Calu3 (cell line): ENCODE measurements around the gene USP16. TPM values are rescaled to one million over a fixed set of nuclear protein-coding genes. Genes with fewer than 3 reads are reported as not detected.
"Not testable (repeated sequence)": the region's sequence is repeated elsewhere in the genome, so short reads cannot be mapped to it uniquely, and the experiment has no call there.

Experiments used
- BruUV-seq: library from RNA; stranded (reverse); fragments of 400-500 nt; replicated peaks from 2 replicates; lab custom pipeline; 2021; lab: Mats Ljungman, UMichigan
- CTCF ChIA-PET: fragments of 300-600 bp; sonication (Branson Sonifier 250); formaldehyde crosslinking; loops from one replicate; lab custom pipeline; 2022; ENCODE audit warnings: antibody characterized with exemption; lab: Charles Lee
- DNase-seq: peaks from one replicate; pipeline ENCODE4 v3.0.0; 2022
- H3K27ac Mint-ChIP-seq: one replicate; pipeline ENCODE4 v1.8.0; 2022; ENCODE audit warnings: mixed read lengths; ENCODE audit not compliant: unreplicated experiment
- H3K27me3 Mint-ChIP-seq: one replicate; pipeline ENCODE4 v1.8.0; 2022; ENCODE audit warnings: mixed read lengths; ENCODE audit not compliant: unreplicated experiment
- H3K36me3 Mint-ChIP-seq: one replicate; pipeline ENCODE4 v1.8.0; 2022; ENCODE audit warnings: mild to moderate bottlenecking, moderate library complexity, mixed read lengths; ENCODE audit not compliant: insufficient read depth, unreplicated experiment
- H3K4me1 Mint-ChIP-seq: one replicate; pipeline ENCODE4 v1.8.0; 2022; ENCODE audit warnings: mild to moderate bottlenecking, low read depth, mixed read lengths; ENCODE audit not compliant: unreplicated experiment
- H3K4me3 Mint-ChIP-seq: one replicate; pipeline ENCODE4 v1.8.0; 2022; ENCODE audit warnings: mild to moderate bottlenecking, low read depth, moderate library complexity, mixed read lengths; ENCODE audit not compliant: unreplicated experiment
- H3K9me3 Mint-ChIP-seq: one replicate; pipeline ENCODE4 v1.8.0; 2022; ENCODE audit warnings: low read depth, mixed read lengths; ENCODE audit not compliant: unreplicated experiment
- intact Hi-C: fragments of 100-400 bp; cut with micrococcal nuclease; formaldehyde crosslinking; loops from one replicate; pipeline ENCODE4 v1.10.0; 2022; ENCODE audit not compliant: unreplicated experiment
- total RNA-seq: library from RNA; stranded (reverse); gene quantifications from 2 replicates; pipeline ENCODE4 v1.2.3, GENCODE V29; 2022
- TF ChIP-seq, protein P1 (sequence below): fragments of 200-600 bp; IDR thresholded peaks from one replicate; pipeline ENCODE4 v1.8.0; 2022; ENCODE audit warnings: antibody characterized with exemption; ENCODE audit not compliant: unreplicated experiment

Gene USP16
- total RNA-seq, 1 experiment from 2014 or later: 21.7 TPM

DNA sequence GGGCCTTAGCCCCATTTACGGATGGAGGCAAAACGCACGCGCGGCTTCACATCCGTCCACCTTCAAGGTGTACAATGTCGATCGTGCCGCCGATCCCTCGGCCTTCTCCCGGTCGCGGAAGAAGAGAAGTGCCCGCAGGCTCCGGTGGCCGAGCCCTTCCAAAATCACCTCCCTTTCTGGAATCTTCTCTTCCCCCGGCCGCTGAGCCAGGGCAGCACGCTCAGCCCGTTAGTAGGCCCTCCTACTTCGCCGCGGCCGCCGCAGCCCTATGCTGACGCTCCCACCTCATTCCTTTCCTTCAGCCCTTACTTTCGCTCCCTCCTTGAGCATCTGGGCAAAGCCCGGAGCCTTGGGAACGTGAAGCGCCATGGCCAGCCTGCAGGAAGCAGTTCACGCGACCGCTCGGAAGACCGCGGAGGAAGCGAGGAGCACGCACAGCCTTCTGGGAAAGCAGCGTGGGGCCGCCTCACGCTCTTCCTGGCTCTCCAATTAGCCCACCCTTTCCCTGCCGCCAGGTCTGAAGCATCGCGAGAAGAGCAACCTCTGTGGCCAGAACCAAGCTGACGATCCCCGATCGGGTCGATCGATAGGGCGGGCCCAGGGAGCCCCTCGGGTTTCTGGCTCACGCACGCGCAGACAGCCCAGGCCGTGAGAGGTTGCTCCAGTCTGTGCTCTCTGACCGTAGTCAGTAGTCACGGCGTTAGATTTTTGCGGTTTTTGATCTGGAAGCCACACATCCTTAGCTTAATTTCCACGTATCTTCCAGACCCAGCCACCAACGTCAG, 48.9 kb downstream of the USP16 start, which contains the start of gene CCT8:
TSS of gene CCT8 (minus strand) at position 427 of the 785 bp plus-strand sequence. CDS start at position 369, 58 bp downstream.
- CTCF ChIA-PET: interaction anchor here (1.0 kb wide), 1 partner anchor 10 kb away, joined by 3 read pairs; no protein-coding TSS in a partner anchor

DNA sequence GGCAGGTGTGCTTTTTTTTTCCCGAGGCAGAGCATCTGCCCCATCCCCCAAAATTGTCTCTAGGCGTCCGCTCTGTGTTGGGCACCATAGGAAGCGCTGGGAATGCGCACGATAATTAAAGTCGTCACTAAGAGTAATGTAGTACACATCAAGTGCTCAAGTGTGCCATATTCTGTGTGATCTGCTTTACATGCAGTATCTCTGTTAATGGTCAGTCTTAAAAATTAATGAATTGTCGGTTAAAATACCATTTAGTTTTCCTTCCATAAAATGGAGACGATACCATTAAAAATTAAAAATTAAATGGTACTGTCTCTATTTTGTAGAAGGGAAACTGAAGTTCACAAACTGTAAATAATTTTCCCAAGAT, 49.5 kb downstream of the USP16 start:
- no peak for DNase-seq
- Mint-ChIP-seq H3K27ac (peak overlapping the region; percentile 100), H3K4me1 (peaks cover 13% of the 10 kb centered on the region), H3K4me3 (peak overlapping the region; percentile 100), H3K27me3 (no peaks in the 10 kb centered on the region), H3K9me3 (no peaks in the 10 kb centered on the region), H3K36me3 (peaks cover 29% of the 10 kb centered on the region)
- intact Hi-C loops: loop anchor here (5.0 kb wide), 1 partner anchor 47 kb away; no protein-coding TSS in a partner anchor
- TF ChIP-seq, protein P1, sequence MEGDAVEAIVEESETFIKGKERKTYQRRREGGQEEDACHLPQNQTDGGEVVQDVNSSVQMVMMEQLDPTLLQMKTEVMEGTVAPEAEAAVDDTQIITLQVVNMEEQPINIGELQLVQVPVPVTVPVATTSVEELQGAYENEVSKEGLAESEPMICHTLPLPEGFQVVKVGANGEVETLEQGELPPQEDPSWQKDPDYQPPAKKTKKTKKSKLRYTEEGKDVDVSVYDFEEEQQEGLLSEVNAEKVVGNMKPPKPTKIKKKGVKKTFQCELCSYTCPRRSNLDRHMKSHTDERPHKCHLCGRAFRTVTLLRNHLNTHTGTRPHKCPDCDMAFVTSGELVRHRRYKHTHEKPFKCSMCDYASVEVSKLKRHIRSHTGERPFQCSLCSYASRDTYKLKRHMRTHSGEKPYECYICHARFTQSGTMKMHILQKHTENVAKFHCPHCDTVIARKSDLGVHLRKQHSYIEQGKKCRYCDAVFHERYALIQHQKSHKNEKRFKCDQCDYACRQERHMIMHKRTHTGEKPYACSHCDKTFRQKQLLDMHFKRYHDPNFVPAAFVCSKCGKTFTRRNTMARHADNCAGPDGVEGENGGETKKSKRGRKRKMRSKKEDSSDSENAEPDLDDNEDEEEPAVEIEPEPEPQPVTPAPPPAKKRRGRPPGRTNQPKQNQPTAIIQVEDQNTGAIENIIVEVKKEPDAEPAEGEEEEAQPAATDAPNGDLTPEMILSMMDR: no peak
- CTCF ChIA-PET: interaction anchor here (1.0 kb wide), 1 partner anchor 11 kb away, joined by 3 read pairs; no protein-coding TSS in a partner anchor
- no TSS peak for BruUV-seq

More for the DNA sequence above, 48.9 kb downstream of the USP16 start, which contains the start of gene CCT8:
- intact Hi-C loops: loop anchor here (5.0 kb wide), 1 partner anchor 46 kb away; no protein-coding TSS in a partner anchor
- TSS peak; percentile 64 for BruUV-seq
- Mint-ChIP-seq H3K27me3 (no peaks in the 10 kb centered on the region), H3K27ac (peak within 1 kb of the TSS; percentile 100), H3K36me3 (peaks cover 29% of the 10 kb centered on the region), H3K4me3 (peak within 1 kb of the TSS; percentile 100), H3K4me1 (peaks cover 8% of the 10 kb centered on the region), H3K9me3 (no peaks in the 10 kb centered on the region)
- TF ChIP-seq, protein P1: no peak
- peak; percentile 95 for DNase-seq

DNA sequence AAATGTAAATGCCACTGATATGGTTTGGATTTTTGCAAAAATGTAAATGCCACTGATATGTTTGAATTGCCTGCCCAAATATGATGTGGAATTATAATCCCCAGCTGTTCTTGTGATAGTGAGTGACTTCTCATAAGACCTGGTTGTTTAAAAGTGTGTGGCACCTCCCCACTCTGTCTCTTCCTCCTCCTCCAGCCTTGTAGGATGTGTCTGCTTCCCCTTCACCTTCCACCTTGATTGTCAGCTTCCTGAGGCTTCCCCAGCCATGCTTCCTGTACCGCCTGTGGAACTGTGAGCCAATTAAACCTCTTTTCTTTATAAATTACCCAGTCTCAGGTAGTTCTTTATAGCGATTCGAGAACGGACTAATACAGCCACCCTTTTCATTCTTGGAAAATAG, 50.3 kb downstream of the USP16 start:
- Mint-ChIP-seq H3K4me1 (peaks cover 16% of the 10 kb centered on the region), H3K4me3 (no peak overlapping the region), H3K9me3 (no peaks in the 10 kb centered on the region), H3K27ac (no peak overlapping the region), H3K27me3 (no peaks in the 10 kb centered on the region), H3K36me3 (peaks cover 23% of the 10 kb centered on the region)
- no TSS peak for BruUV-seq
- CTCF ChIA-PET: no interaction called here
- no peak for DNase-seq
- TF ChIP-seq, protein P1: no peak
- intact Hi-C loops: loop anchor here (5.0 kb wide), 1 partner anchor 47 kb away; no protein-coding TSS in a partner anchor

DNA sequence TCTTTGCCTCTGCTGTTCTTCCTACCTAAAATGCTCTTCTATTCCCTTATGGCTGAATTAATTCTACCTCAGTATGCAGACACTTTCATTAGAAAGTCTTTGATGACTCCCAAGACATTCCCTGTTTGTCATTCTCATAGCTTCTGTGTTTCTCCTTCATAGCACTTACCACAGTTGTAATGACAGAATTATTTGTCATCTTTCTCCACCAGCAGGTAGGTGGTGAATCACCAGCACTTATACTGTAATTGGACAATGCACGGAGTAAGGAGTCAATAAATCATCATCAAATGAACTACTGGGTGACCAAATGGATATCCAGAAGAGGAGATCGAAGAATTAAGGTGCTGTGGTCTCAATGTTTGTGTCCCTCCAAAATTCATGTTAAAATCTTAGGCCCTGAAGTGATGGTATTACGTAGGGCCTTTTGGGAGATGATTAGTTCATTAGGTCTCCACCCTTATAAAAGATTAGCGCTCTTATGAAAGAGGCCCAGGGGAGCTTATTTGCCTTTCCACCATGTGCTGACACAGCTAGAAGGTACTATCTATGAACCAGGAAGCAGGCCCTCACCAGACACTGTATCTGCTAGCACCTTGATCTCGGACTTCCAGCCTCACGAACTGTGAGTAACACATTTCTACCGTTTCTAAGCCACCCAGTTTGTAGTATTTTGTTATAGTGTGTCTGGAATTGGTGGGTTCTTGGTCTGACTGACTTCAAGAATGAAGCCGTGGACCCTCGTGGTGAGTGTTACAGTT, 51.4 kb downstream of the USP16 start:
- Mint-ChIP-seq H3K4me1 (peaks cover 16% of the 10 kb centered on the region), H3K9me3 (no peaks in the 10 kb centered on the region), H3K4me3 (no peak overlapping the region), H3K36me3 (peaks cover 23% of the 10 kb centered on the region), H3K27me3 (no peaks in the 10 kb centered on the region), H3K27ac (no peak overlapping the region)
- BruUV-seq: no TSS peak
- CTCF ChIA-PET: no interaction called here
- DNase-seq: no peak
- TF ChIP-seq, protein P1: no peak
- intact Hi-C loops: no loop called here

DNA sequence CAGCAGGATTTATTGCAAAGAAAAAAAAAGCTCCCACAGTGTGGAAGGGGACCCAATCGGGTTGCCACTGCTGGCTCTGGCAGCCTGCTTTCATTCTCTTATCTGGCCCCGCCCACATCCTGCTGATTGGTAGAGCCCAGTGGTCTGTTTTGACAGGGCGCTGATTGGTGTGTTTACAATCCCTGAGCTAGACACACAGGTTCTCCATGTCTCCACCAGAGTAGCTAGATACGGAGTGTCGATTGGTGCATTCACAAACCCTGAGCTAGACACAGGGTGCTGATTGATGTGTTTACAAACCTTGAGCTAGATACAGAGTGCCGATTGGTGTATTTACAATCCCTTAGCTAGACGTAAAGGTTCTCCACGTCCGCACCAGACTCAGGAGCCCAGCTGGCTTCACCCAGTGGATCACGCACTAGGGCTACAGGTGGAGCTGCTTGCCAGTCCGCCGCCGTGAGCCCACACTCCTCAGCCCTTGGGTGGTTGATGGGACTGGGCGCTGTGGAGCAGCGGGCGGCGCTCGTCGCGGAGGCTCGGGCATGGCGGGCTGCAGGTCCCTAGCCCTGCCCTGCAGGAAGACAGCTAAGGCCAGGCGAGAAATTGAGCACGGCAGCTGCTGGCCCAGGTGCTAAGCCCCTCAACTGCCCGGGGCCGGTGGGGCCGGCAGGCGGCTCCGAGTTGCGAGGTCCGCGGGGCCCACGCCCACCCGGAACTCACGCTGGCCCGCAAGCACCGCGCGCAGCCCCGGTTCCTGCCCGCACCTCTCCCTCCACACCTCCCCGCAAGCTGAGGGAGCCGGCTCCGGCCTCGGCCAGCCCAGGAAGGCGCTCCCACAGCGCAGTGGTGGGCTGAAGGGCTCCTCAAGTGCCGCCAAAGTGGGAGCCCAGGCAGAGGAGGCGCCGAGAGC, 52.5 kb downstream of the USP16 start:
- intact Hi-C loops, CTCF ChIA-PET, H3K4me1 Mint-ChIP-seq: not testable (repeated sequence)

More for the DNA sequence above, 52.5 kb downstream of the USP16 start:
- Mint-ChIP-seq H3K27ac (peak overlapping the region; percentile 39), H3K4me3 (peak overlapping the region; percentile 66), H3K36me3 (peaks cover 23% of the 10 kb centered on the region)
- H3K9me3 Mint-ChIP-seq, H3K27me3 Mint-ChIP-seq, BruUV-seq: not testable (repeated sequence)
- peak; percentile 24 for DNase-seq
